WTC11 (cell line): Measurements from ENCODE around the gene ARHGAP22.

ENCODE experiments used
- PREB ChIP-seq: sonication (generic); formaldehyde crosslinking; IDR thresholded peaks from 2 replicates; pipeline ENCODE4 v1.8.1; 2022; ENCODE audit warnings: mild to moderate bottlenecking, missing genetic modification reagents, moderate library complexity, borderline replicate concordance
- TF ChIP-seq, protein P1 (sequence below): sonication (generic); formaldehyde crosslinking; IDR thresholded peaks from 2 replicates; pipeline ENCODE4 v1.8.1; 2022; ENCODE audit warnings: missing genetic modification reagents, borderline replicate concordance
- TF ChIP-seq, protein P2 (sequence below): fragments of 200-600 bp; IDR thresholded peaks from 2 replicates; pipeline ENCODE4 v1.8.0; 2022; ENCODE audit warnings: antibody characterized with exemption
- TF ChIP-seq, protein P3 (sequence below): sonication (generic); formaldehyde crosslinking; IDR thresholded peaks from 2 replicates; pipeline ENCODE4 v1.8.1; 2023; ENCODE audit warnings: mild to moderate bottlenecking, missing genetic modification reagents, borderline replicate concordance

DNA sequence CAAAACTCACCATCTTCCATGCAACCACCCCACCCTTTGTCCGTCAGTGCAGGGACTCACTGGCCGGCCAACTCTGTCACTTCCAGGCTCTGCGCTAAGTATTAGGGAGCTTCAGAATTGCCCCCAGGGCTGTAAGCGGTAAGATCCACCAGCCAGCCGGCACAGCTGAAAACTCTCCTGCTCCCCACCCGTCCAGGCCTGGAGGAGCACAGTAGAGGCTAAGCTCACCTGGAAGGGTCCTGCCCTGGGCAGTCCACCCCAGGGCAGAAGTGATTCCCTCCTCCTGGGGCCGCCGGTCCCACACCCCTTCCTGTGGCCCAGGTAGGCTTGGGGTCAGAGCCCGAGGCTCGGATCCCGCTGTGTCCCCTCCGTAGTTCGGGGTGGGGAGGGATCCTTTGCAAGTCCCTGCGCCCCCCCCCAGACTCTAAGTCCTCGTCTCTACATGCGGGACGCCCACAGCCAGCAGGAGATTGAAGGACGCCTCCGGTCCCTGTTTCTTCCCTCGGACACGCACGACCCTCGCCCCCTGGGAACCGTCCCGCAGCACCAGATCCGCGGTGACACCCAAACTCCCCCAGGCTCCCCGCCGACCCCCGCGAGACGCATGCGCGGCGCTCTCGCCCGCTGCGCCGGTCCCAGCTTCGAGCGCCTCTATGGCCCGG lies 138.9 kb downstream of the ARHGAP22 start:
- TF ChIP-seq, protein P1, sequence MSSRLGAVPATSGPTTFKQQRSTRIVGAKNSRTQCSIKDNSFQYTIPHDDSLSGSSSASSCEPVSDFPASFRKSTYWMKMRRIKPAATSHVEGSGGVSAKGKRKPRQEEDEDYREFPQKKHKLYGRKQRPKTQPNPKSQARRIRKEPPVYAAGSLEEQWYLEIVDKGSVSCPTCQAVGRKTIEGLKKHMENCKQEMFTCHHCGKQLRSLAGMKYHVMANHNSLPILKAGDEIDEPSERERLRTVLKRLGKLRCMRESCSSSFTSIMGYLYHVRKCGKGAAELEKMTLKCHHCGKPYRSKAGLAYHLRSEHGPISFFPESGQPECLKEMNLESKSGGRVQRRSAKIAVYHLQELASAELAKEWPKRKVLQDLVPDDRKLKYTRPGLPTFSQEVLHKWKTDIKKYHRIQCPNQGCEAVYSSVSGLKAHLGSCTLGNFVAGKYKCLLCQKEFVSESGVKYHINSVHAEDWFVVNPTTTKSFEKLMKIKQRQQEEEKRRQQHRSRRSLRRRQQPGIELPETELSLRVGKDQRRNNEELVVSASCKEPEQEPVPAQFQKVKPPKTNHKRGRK (CRISPR knock-in tag): no peak
- TF ChIP-seq PREB (CRISPR knock-in tag): no peak
- TF ChIP-seq, protein P2, sequence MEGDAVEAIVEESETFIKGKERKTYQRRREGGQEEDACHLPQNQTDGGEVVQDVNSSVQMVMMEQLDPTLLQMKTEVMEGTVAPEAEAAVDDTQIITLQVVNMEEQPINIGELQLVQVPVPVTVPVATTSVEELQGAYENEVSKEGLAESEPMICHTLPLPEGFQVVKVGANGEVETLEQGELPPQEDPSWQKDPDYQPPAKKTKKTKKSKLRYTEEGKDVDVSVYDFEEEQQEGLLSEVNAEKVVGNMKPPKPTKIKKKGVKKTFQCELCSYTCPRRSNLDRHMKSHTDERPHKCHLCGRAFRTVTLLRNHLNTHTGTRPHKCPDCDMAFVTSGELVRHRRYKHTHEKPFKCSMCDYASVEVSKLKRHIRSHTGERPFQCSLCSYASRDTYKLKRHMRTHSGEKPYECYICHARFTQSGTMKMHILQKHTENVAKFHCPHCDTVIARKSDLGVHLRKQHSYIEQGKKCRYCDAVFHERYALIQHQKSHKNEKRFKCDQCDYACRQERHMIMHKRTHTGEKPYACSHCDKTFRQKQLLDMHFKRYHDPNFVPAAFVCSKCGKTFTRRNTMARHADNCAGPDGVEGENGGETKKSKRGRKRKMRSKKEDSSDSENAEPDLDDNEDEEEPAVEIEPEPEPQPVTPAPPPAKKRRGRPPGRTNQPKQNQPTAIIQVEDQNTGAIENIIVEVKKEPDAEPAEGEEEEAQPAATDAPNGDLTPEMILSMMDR: no peak
- TF ChIP-seq, protein P3, sequence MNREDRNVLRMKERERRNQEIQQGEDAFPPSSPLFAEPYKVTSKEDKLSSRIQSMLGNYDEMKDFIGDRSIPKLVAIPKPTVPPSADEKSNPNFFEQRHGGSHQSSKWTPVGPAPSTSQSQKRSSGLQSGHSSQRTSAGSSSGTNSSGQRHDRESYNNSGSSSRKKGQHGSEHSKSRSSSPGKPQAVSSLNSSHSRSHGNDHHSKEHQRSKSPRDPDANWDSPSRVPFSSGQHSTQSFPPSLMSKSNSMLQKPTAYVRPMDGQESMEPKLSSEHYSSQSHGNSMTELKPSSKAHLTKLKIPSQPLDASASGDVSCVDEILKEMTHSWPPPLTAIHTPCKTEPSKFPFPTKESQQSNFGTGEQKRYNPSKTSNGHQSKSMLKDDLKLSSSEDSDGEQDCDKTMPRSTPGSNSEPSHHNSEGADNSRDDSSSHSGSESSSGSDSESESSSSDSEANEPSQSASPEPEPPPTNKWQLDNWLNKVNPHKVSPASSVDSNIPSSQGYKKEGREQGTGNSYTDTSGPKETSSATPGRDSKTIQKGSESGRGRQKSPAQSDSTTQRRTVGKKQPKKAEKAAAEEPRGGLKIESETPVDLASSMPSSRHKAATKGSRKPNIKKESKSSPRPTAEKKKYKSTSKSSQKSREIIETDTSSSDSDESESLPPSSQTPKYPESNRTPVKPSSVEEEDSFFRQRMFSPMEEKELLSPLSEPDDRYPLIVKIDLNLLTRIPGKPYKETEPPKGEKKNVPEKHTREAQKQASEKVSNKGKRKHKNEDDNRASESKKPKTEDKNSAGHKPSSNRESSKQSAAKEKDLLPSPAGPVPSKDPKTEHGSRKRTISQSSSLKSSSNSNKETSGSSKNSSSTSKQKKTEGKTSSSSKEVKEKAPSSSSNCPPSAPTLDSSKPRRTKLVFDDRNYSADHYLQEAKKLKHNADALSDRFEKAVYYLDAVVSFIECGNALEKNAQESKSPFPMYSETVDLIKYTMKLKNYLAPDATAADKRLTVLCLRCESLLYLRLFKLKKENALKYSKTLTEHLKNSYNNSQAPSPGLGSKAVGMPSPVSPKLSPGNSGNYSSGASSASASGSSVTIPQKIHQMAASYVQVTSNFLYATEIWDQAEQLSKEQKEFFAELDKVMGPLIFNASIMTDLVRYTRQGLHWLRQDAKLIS (CRISPR knock-in tag): no peak
